HG02970 (cell line): Measurements from ENCODE around the gene COPS7A.

ENCODE experiments used
- ATAC-seq: cut with Tn5 transposase; IDR thresholded peaks from one replicate; pipeline ENCODE4 v1.9.1; 2021; ENCODE audit warnings: mild to moderate bottlenecking, moderate library complexity, moderate number of reproducible peaks; ENCODE audit not compliant: unreplicated experiment, low FRiP score

The COPS7A gene

DNA sequence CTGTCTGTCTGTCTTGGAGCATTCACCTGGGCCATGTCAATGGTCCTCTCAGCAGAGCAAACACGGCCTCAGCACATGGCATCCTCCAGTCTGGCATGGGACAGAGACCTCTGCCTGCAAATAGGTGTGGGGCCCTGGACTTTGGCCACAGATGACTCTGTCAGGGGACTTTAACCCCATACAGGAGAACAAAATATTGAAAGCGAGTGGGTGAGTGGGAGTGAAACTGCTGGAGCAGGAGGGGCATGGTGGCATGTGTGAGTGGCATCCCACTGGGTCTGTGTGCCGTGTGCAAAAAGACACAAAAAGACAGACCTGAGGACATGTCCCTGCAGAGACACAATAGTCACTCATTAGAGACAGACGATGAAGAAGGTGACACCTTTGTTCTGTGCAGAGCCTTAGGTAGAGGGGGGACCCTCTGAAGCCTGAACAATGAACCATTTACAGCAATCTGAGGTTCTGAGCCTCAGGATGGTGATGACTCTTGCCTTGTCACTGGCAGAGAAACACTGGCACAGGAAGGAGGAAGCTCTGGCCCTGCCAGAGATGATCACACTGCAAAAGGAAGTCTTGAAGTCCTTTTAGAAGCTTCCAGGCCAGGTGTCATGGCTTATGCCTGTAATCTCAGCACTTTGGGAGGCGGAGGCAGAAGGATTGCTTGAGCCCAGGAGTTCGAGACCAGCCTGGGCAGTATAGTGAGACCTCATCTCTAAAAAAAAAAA is 56.0 kb downstream of the COPS7A start:
- no peak for ATAC-seq

DNA sequence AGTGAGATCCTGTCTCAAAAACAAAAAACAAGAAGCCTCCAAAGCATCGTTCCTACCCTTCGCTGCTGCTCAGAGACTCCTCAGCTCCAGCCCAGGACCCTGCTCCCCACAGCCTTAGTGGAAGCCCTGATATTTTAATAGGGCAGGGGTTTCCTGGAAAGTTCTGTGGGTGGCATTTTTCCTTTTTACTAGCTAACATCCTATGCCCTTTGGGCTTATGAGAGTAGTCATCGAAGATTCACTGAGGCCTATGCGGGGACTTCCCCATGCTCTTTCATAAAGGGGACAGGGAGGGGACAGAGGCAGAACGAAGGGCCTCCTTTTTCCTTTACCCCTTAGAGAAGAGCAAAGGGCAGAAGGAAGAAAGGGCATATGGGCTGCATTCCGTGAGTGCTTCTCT is 56.7 kb downstream of the COPS7A start:
- no peak for ATAC-seq
